SU-DHL-6 (cell line): Measurements from ENCODE around the gene FAH.

Experiments
- EZH2phosphoT487 ChIP-seq: fragments of 200-600 bp; sonication (generic), shearing (Covaris generic); conservative IDR thresholded peaks from 2 replicates; pipeline ENCODE4 v1.6.1; 2018; ENCODE audit warnings: mild to moderate bottlenecking, antibody characterized with exemption, low read length, moderate library complexity, mixed read lengths
- TF ChIP-seq, protein P1 (sequence below): fragments of 200-600 bp; sonication (generic); IDR thresholded peaks from one replicate; pipeline ENCODE4 v1.5.1; 2017; ENCODE audit warnings: antibody characterized with exemption, mild to moderate bottlenecking, low read length, moderate library complexity; ENCODE audit not compliant: insufficient read depth, poor library complexity, severe bottlenecking

DNA sequence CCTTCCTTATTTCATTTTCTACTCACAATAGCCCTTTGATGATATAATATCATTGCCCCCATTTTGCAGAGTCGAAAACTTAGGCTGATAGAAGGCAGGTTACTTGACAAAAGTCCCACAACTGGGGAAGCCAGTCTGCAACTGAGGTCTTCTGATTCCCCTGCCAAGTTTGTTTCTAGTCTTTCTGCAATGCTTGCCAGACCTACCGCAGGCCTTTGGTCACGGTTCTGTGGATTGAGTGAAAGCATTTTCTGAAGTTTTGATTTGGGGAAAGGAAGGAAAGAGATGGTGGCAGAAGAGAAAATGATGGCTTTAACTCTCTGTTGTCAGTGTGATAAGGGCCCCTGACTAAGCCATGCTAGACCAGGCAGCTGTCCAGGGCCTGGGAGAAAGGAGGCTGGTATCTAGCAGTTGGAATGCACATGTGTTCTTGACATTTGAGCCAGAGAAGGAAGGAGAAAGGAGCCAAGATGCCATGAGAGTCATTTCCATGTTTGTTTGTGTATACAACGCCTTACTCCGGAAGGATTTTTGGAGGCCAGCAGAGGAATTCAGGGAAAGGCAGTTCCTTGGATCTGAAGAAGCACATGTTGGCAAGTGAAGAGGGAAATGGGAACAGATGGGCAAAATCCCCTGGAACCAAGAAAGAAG lies 29.9 kb downstream of the FAH start:
- TF ChIP-seq, protein P1, sequence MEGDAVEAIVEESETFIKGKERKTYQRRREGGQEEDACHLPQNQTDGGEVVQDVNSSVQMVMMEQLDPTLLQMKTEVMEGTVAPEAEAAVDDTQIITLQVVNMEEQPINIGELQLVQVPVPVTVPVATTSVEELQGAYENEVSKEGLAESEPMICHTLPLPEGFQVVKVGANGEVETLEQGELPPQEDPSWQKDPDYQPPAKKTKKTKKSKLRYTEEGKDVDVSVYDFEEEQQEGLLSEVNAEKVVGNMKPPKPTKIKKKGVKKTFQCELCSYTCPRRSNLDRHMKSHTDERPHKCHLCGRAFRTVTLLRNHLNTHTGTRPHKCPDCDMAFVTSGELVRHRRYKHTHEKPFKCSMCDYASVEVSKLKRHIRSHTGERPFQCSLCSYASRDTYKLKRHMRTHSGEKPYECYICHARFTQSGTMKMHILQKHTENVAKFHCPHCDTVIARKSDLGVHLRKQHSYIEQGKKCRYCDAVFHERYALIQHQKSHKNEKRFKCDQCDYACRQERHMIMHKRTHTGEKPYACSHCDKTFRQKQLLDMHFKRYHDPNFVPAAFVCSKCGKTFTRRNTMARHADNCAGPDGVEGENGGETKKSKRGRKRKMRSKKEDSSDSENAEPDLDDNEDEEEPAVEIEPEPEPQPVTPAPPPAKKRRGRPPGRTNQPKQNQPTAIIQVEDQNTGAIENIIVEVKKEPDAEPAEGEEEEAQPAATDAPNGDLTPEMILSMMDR: no peak
- TF ChIP-seq EZH2phosphoT487: no peak
